ENCODE data around the gene SLITRK4. TPM values are rescaled to one million over a fixed set of nuclear protein-coding genes. Genes with fewer than 3 reads are reported as not detected.

Gene SLITRK4
- total RNA-seq, 4 donors from 2014 or later, result 23.9 to 65.4 (median 33.5) TPM

- H3K9me3 ChIP-seq, result no peaks in the 10 kb centered on the region
- no peaks in the 10 kb centered on the region for H3K27me3 ChIP-seq
- no peak for DNase-seq
- H3K27ac ChIP-seq, result no peak overlapping the region
- TF ChIP-seq CTCF (IDR thresholded peaks at IDR 0.05 in 4 of 5, conservative IDR thresholded peaks at IDR 0.05 in 1 of 5) (peak in 1 of 5 experiments; percentile 41), POLR2A (IDR thresholded peaks at IDR 0.05) (no peak)
- H3K4me1 ChIP-seq, result no peaks in the 10 kb centered on the region
- no peak for ATAC-seq
- no peaks in the 10 kb centered on the region for H3K36me3 ChIP-seq
- in situ Hi-C loops (cut with MboI; ENCODE audit: low sequenced_read_pairs in 4 of 4), result loop anchor here in 1 of 4 donors (25.0 kb wide), 1 partner anchor 1523 kb away; no protein-coding TSS in a partner anchor
- intact Hi-C loops (cut with DNase I; ENCODE audit: low total_unique reads), result no loop called here
- H3K4me3 ChIP-seq, result no peak overlapping the region
Measured at GRCh38 chrX:143664302-143664701, 28.4 kb upstream of the SLITRK4 start.

- no peak overlapping the region for H3K27ac ChIP-seq
- no peaks in the 10 kb centered on the region for H3K36me3 ChIP-seq
- H3K4me3 ChIP-seq, result no peak overlapping the region
- no peaks in the 10 kb centered on the region for H3K4me1 ChIP-seq
- H3K27me3 ChIP-seq, result no peaks in the 10 kb centered on the region
- H3K9me3 ChIP-seq, result no peaks in the 10 kb centered on the region
- no peak for DNase-seq
- TF ChIP-seq CTCF (IDR thresholded peaks at IDR 0.05 in 4 of 5, conservative IDR thresholded peaks at IDR 0.05 in 1 of 5) (no peak), POLR2A (IDR thresholded peaks at IDR 0.05) (no peak)
- no peak for ATAC-seq
- intact Hi-C loops (cut with DNase I; ENCODE audit: low total_unique reads), result no loop called here
- in situ Hi-C loops (cut with MboI; ENCODE audit: low sequenced_read_pairs in 4 of 4), result loop anchor here in 1 of 4 donors (25.0 kb wide), 1 partner anchor 1524 kb away; no protein-coding TSS in a partner anchor
Measured at GRCh38 chrX:143663755-143664154, 27.9 kb upstream of the SLITRK4 start.

GRCh38 chrX:143661286-143661685, 25.4 kb upstream of the SLITRK4 start:
- no peak overlapping the region for H3K27ac ChIP-seq
- DNase-seq (no peak), ATAC-seq (no peak)
- in situ Hi-C loops (cut with MboI; ENCODE audit: low sequenced_read_pairs in 4 of 4) (loop anchor here in 1 of 4 donors (25.0 kb wide), 1 partner anchor 1526 kb away; no protein-coding TSS in a partner anchor), intact Hi-C loops (cut with DNase I; ENCODE audit: low total_unique reads) (no loop called here)
- TF ChIP-seq POLR2A (IDR thresholded peaks at IDR 0.05), result no peak
- TF ChIP-seq CTCF (IDR thresholded peaks at IDR 0.05 in 4 of 5, conservative IDR thresholded peaks at IDR 0.05 in 1 of 5), result no peak
- no peak overlapping the region for H3K4me3 ChIP-seq
- H3K9me3 ChIP-seq, result no peaks in the 10 kb centered on the region
- H3K36me3 ChIP-seq, result no peaks in the 10 kb centered on the region
- H3K27me3 ChIP-seq, result no peaks in the 10 kb centered on the region
- no peaks in the 10 kb centered on the region for H3K4me1 ChIP-seq

- Histone ChIP-seq H3K27me3 (no peaks in the 10 kb centered on the region), H3K27ac (no peak overlapping the region), H3K4me3 (no peak overlapping the region), H3K36me3 (no peaks in the 10 kb centered on the region), H3K9me3 (no peaks in the 10 kb centered on the region), H3K4me1 (no peaks in the 10 kb centered on the region)
- TF ChIP-seq POLR2A (IDR thresholded peaks at IDR 0.05) (no peak), CTCF (IDR thresholded peaks at IDR 0.05 in 4 of 5, conservative IDR thresholded peaks at IDR 0.05 in 1 of 5) (peak in 1 of 5 experiments; percentile 30)
- ATAC-seq (peak in 1 of 2 donors; percentile 80), DNase-seq (peak in 1 of 2 donors; percentile 14)
- intact Hi-C loops (cut with DNase I; ENCODE audit: low total_unique reads), result loop anchor here (5.0 kb wide), 2 partner anchors 196 to 211 kb away; no protein-coding TSS in a partner anchor
- in situ Hi-C loops (cut with MboI; ENCODE audit: low sequenced_read_pairs in 4 of 4), result no loop called here
Measured at GRCh38 chrX:143648705-143649104, 12.8 kb upstream of the SLITRK4 start.

- no peaks in the 10 kb centered on the region for H3K27me3 ChIP-seq
Measured at GRCh38 chrX:143642426-143642825, 6.5 kb upstream of the SLITRK4 start.

More at GRCh38 chrX:143642426-143642825, 6.5 kb upstream of the SLITRK4 start:
- no peaks in the 10 kb centered on the region for H3K9me3 ChIP-seq
- intact Hi-C loops (cut with DNase I; ENCODE audit: low total_unique reads), result no loop called here
- in situ Hi-C loops (cut with MboI; ENCODE audit: low sequenced_read_pairs in 4 of 4), result no loop called here
- H3K4me1 ChIP-seq, result no peaks in the 10 kb centered on the region
- ATAC-seq (no peak), DNase-seq (no peak)
- no peaks in the 10 kb centered on the region for H3K36me3 ChIP-seq
- H3K27ac ChIP-seq, result no peak overlapping the region
- TF ChIP-seq CTCF (IDR thresholded peaks at IDR 0.05 in 4 of 5, conservative IDR thresholded peaks at IDR 0.05 in 1 of 5), result no peak
- TF ChIP-seq POLR2A (IDR thresholded peaks at IDR 0.05), result no peak
- H3K4me3 ChIP-seq, result no peak overlapping the region

Measured in gastrocnemius medialis (tissue), 4 donors.